SK-N-SH (cell line): ENCODE data around the gene SERPINA12. TPM values are rescaled to one million over a fixed set of nuclear protein-coding genes. Genes with fewer than 3 reads are reported as not detected.

Experiments used
- CTCF ChIA-PET: fragments of 300-600, 350-600 bp; formaldehyde crosslinking; extraction: SDS; loops from one replicate; lab custom pipeline; 2021; lab: Yijun Ruan, JAX
- POLR2A ChIA-PET: fragments of 350-600 bp; sonication (Branson Sonifier 250); formaldehyde crosslinking; extraction: SDS; loops from one replicate; lab custom pipeline; 2020; ENCODE audit warnings: antibody characterized with exemption, inconsistent platforms; lab: Yijun Ruan, JAX
- DNase-seq: peaks from one replicate; pipeline ENCODE4 v3.0.0; 2012
- H2AFZ ChIP-seq: fragments of 200-600 bp; sonication (generic); 2 replicates; pipeline ENCODE4 v1.8.1; 2016; ENCODE audit warnings: antibody characterized with exemption, mild to moderate bottlenecking, low read depth
- H3F3A ChIP-seq: fragments of 200-600 bp; sonication (generic); replicated peaks from 2 replicates; pipeline ENCODE3; 2016; ENCODE audit warnings: antibody characterized with exemption, mild to moderate bottlenecking; ENCODE audit not compliant: insufficient read depth
- H3K27ac ChIP-seq, 2 experiments: fragments of 200-500 bp in 1 of 2; fragments of 200-600 bp in 1 of 2; sonication (Bioruptor generic) in 1 of 2; sonication (generic), shearing (Covaris generic) in 1 of 2; 2 replicates each; pipeline versions ENCODE4 v1.5.1 to v1.6.1; 2014 to 2016; ENCODE audit warnings: low read depth in 2 of 2, inconsistent platforms in 1 of 2, low read length in 1 of 2, mild to moderate bottlenecking in 1 of 2, mixed read lengths in 1 of 2
- H3K27me3 ChIP-seq: fragments of 200-600 bp; sonication (generic), shearing (Covaris generic); 2 replicates; pipeline ENCODE4 v1.6.1; 2016; ENCODE audit warnings: mixed run types; ENCODE audit not compliant: insufficient read depth
- H3K36me3 ChIP-seq, 2 experiments: fragments of 200-500 bp in 1 of 2; fragments of 200-600 bp in 1 of 2; sonication (Bioruptor generic) in 1 of 2; sonication (generic) in 1 of 2; replicated peaks in 1 of 2; 2 replicates each; pipeline versions ENCODE3 to v1.5.1; 2014 to 2016; ENCODE audit warnings: low read length in 1 of 2, mild to moderate bottlenecking in 1 of 2; ENCODE audit not compliant: insufficient read depth in 2 of 2, control insufficient read depth in 1 of 2
- H3K4me1 ChIP-seq, 2 experiments: fragments of 200-500 bp in 1 of 2; fragments of 200-600 bp in 1 of 2; sonication (Bioruptor generic) in 1 of 2; sonication (generic), shearing (Covaris generic) in 1 of 2; 2 replicates each; pipeline versions ENCODE4 v1.5.1 to v1.6.1; 2014 to 2016; ENCODE audit warnings: low read depth in 1 of 2, low read length in 1 of 2, mixed run types in 1 of 2; ENCODE audit not compliant: insufficient read depth in 2 of 2, control insufficient read depth in 1 of 2
- H3K4me2 ChIP-seq: fragments of 200-600 bp; sonication (generic), shearing (Covaris generic); 2 replicates; pipeline ENCODE4 v1.6.1; 2017; ENCODE audit warnings: mixed run types
- H3K4me3 ChIP-seq, 2 experiments: fragments of 200-500 bp in 1 of 2; fragments of 200-600 bp in 1 of 2; sonication (Bioruptor generic) in 1 of 2; sonication (generic), shearing (Covaris generic) in 1 of 2; 2 replicates each; pipeline versions ENCODE4 v1.5.1 to v1.8.1; 2014 to 2016; ENCODE audit warnings: low read depth in 2 of 2, inconsistent platforms in 1 of 2, low read length in 1 of 2, mild to moderate bottlenecking in 1 of 2, mixed read lengths in 1 of 2, moderate library complexity in 1 of 2
- H3K79me2 ChIP-seq: fragments of 200-600 bp; sonication (generic); 2 replicates; pipeline ENCODE4 v1.8.1; 2017; ENCODE audit warnings: mild to moderate bottlenecking; ENCODE audit not compliant: insufficient read depth
- H3K9ac ChIP-seq: fragments of 200-600 bp; sonication (generic); 2 replicates; pipeline ENCODE4 v1.6.1; 2017; ENCODE audit warnings: mixed run types
- H3K9me2 ChIP-seq: fragments of 200-600 bp; sonication (generic); 2 replicates; pipeline ENCODE4 v1.6.1; 2017; ENCODE audit warnings: mixed run types
- H3K9me3 ChIP-seq: fragments of 200-600 bp; sonication (generic); 2 replicates; pipeline ENCODE4 v1.6.1; 2017; ENCODE audit warnings: mixed run types, mild to moderate bottlenecking, moderate library complexity
- H4K20me1 ChIP-seq: fragments of 200-600 bp; sonication (generic); 2 replicates; pipeline ENCODE4 v1.6.1; 2017; ENCODE audit warnings: mild to moderate bottlenecking, mixed run types; ENCODE audit not compliant: insufficient read depth
- CTCF ChIP-seq: fragments of 200-600 bp; sonication (generic); IDR thresholded peaks from 2 replicates; pipeline ENCODE4 v1.6.1; 2017; ENCODE audit warnings: antibody characterized with exemption, mild to moderate bottlenecking, moderate library complexity
- EP300 ChIP-seq, 2 experiments: IDR thresholded peaks; 2 replicates each; pipeline versions ENCODE4 v1.4.0 to v1.6.1; 2012; ENCODE audit warnings: borderline replicate concordance in 1 of 2, low read depth in 1 of 2, low read length in 1 of 2
- FOSL2 ChIP-seq: IDR thresholded peaks from 2 replicates; pipeline ENCODE4 v1.4.0; 2012; ENCODE audit warnings: low read depth, mild to moderate bottlenecking, moderate library complexity, borderline replicate concordance
- FOXM1 ChIP-seq: IDR thresholded peaks from 2 replicates; pipeline ENCODE4 v1.4.0; 2012; ENCODE audit warnings: low read depth, mild to moderate bottlenecking
- JUND ChIP-seq: IDR thresholded peaks from 2 replicates; pipeline ENCODE4 v1.4.0; 2012
- MAX ChIP-seq: IDR thresholded peaks from 2 replicates; pipeline ENCODE4 v1.4.0; 2012; ENCODE audit warnings: low read depth
- MEF2A ChIP-seq: IDR thresholded peaks from 2 replicates; pipeline ENCODE4 v1.4.0; 2012; ENCODE audit warnings: low read depth, borderline replicate concordance
- NRF1 ChIP-seq: IDR thresholded peaks from 2 replicates; pipeline ENCODE4 v1.6.1; 2012; ENCODE audit warnings: low read depth, mild to moderate bottlenecking, low read length
- RCOR1 ChIP-seq: fragments of 150-350 bp; IDR thresholded peaks from 2 replicates; pipeline ENCODE4 v1.6.1; 2017; ENCODE audit warnings: antibody characterized with exemption, low read length
- REST ChIP-seq: IDR thresholded peaks from 2 replicates; pipeline ENCODE4 v1.6.1; 2012; ENCODE audit warnings: mild to moderate bottlenecking, low read depth, low read length, moderate library complexity
- RFX5 ChIP-seq: IDR thresholded peaks from 2 replicates; pipeline ENCODE4 v1.6.1; 2012; ENCODE audit warnings: mild to moderate bottlenecking, improper control_type of control experiment, low read length
- SIN3A ChIP-seq: IDR thresholded peaks from 2 replicates; pipeline ENCODE4 v1.6.1; 2012; ENCODE audit warnings: low read depth, mild to moderate bottlenecking, low read length, moderate library complexity, borderline replicate concordance
- SMC3 ChIP-seq: IDR thresholded peaks from 2 replicates; pipeline ENCODE4 v1.6.1; 2012; ENCODE audit warnings: low read depth, low read length, improper control_type of control experiment
- TCF12 ChIP-seq: IDR thresholded peaks from 2 replicates; pipeline ENCODE4 v1.4.0; 2012
- TEAD4 ChIP-seq: IDR thresholded peaks from 2 replicates; pipeline ENCODE4 v1.4.0; 2012; ENCODE audit warnings: mild to moderate bottlenecking, borderline replicate concordance; ENCODE audit not compliant: insufficient read depth
- ZBTB33 ChIP-seq: IDR thresholded peaks from 2 replicates; pipeline ENCODE4 v1.4.0; 2012; ENCODE audit warnings: low read depth, borderline replicate concordance
- WGBS: methylation state at CpG from one replicate; pipeline ENCODE4 v1.1.6; 2017; ENCODE audit warnings: low lambda C conversion rate; 5-methylcytosine and 5-hydroxymethylcytosine counted together
- polyA plus RNA-seq, 3 experiments: library from polyadenylated mRNA; depleted of rRNA; stranded (reverse); fragments of >200 nt; gene quantifications; 2 replicates each; pipeline ENCODE4 v1.2.3, GENCODE V29; 2012

SERPINA12 gene
- polyA plus RNA-seq, 1 of the 3 experiments (the other 2 are of a cell fraction), result not detected

- Histone ChIP-seq H3K9ac (no peak overlapping the region), H3K79me2 (no peaks in the 10 kb centered on the region), H2AFZ (no peak overlapping the region), H3K4me3 (no peak overlapping the region), H3K36me3 (no peaks in the 10 kb centered on the region), H3K27me3 (peaks cover 17% of the 10 kb centered on the region; the same call in 1 of the 2 replicates), H3F3A (no peaks in the 10 kb centered on the region), H3K9me2 (no peaks in the 10 kb centered on the region), H3K9me3 (no peaks in the 10 kb centered on the region), H3K4me2 (no peak overlapping the region), H4K20me1 (no peaks in the 10 kb centered on the region), H3K4me1 (no peaks in the 10 kb centered on the region), H3K27ac (no peak overlapping the region)
- TF ChIP-seq CTCF, result no peak
- TF ChIP-seq TEAD4, result no peak
- no peak for TF ChIP-seq RFX5
- no peak for TF ChIP-seq MAX
- TF ChIP-seq FOXM1, result no peak
- TF ChIP-seq SMC3, result no peak
- no peak for TF ChIP-seq JUND
- no peak for TF ChIP-seq ZBTB33
- TF ChIP-seq SIN3A, result no peak
- no peak for TF ChIP-seq EP300 (IDR thresholded peaks at IDR 0.05; ENCODE audit: borderline replicate concordance in 1 of 2, low read depth in 1 of 2, low read length in 1 of 2)
- no peak for TF ChIP-seq MEF2A
- TF ChIP-seq RCOR1, result no peak
- TF ChIP-seq REST, result no peak
- no peak for TF ChIP-seq TCF12
- no peak for TF ChIP-seq NRF1
- no peak for TF ChIP-seq FOSL2
- WGBS, result 36% methylated on average over 5 of the region's 5 CpGs
- ChIA-PET CTCF (interaction anchor here (1.2 kb wide), 1 partner anchor 20 kb away, joined by 3 read pairs; no protein-coding TSS in a partner anchor), POLR2A (no interaction called here)
- no peak for DNase-seq
These were observed 45.0 kb downstream of the SERPINA12 start for GRCh38 chr14:94464290-94464689.
